ENCODE measurements around the gene CD8A.
"Not testable (repeated sequence)": the region's sequence is repeated elsewhere in the genome, so short reads cannot be mapped to it uniquely, and the experiment has no call there.

CD8A gene

GRCh38 chr2:86790676-86791572 lies at the start of gene CD8A:
Gene CD8A, minus strand, starts transcription at chr2:86790913. Its CDS starts 88 bp downstream, at chr2:86790825.
- DNase-seq, result peak; percentile 54

- not testable (repeated sequence) for DNase-seq
Measured at GRCh38 chr2:86839871-86840548, 49.3 kb upstream of the CD8A start.

GRCh38 chr2:86839455-86839854 lies 48.7 kb upstream of the CD8A start:
- not testable (repeated sequence) for DNase-seq

- not testable (repeated sequence) for DNase-seq
Measured at GRCh38 chr2:86837714-86838113, 47.0 kb upstream of the CD8A start.

- DNase-seq, result peak; percentile 89
Measured at GRCh38 chr2:86836915-86837695, 46.4 kb upstream of the CD8A start.

GRCh38 chr2:86835548-86835889 lies 44.8 kb upstream of the CD8A start:
- not testable (repeated sequence) for DNase-seq

- no peak for DNase-seq
Measured at GRCh38 chr2:86833315-86833714, 42.6 kb upstream of the CD8A start.

GRCh38 chr2:86832334-86833096 lies 41.8 kb upstream of the CD8A start:
- no peak for DNase-seq

GRCh38 chr2:86831537-86831936 lies 40.8 kb upstream of the CD8A start:
- no peak for DNase-seq

GRCh38 chr2:86826951-86827350 lies 36.2 kb upstream of the CD8A start:
- DNase-seq, result no peak

- no peak for DNase-seq
Measured at GRCh38 chr2:86825693-86826381, 35.1 kb upstream of the CD8A start.

- DNase-seq, result no peak
Measured at GRCh38 chr2:86825036-86825692, 34.5 kb upstream of the CD8A start.

- DNase-seq, result no peak
Measured at GRCh38 chr2:86822668-86823345, 32.1 kb upstream of the CD8A start.

GRCh38 chr2:86821842-86822241 lies 31.1 kb upstream of the CD8A start:
- DNase-seq, result no peak

- no peak for DNase-seq
Measured at GRCh38 chr2:86821306-86821705, 30.6 kb upstream of the CD8A start.

GRCh38 chr2:86818957-86819356 lies 28.2 kb upstream of the CD8A start:
- no peak for DNase-seq

GRCh38 chr2:86818114-86818801 lies 27.5 kb upstream of the CD8A start:
- DNase-seq, result no peak

- DNase-seq, result no peak
Measured at GRCh38 chr2:86815611-86816010, 24.9 kb upstream of the CD8A start.

- no peak for DNase-seq
Measured at GRCh38 chr2:86809481-86810121, 18.9 kb upstream of the CD8A start.

Data from suppressor macrophage treated with lipopolysaccharide for 4 hours (primary cell).